Umbilical cord (tissue), 2 donors: ENCODE results near the gene SMPD3. TPM values are rescaled to one million over a fixed set of nuclear protein-coding genes. Genes with fewer than 3 reads are reported as not detected.

ENCODE experiments used
- DNase-seq: peaks from one replicate; pipeline ENCODE4 v3.0.0-alpha.2; 2015; ENCODE audit warnings: low spot score
- total RNA-seq: library from RNA; depleted of rRNA; stranded (reverse); fragments of >200 nt; gene quantifications from one replicate; pipeline ENCODE4 v1.2.3, GENCODE V29; 2014; ENCODE audit warnings: low replicate concordance; ENCODE audit not compliant: insufficient read depth

The SMPD3 gene
- total RNA-seq, 1 donor from 2014 or later = 0.48 TPM

GRCh38 chr16:68383858-68384257 is 64.5 kb downstream of the SMPD3 start:
- DNase-seq = no peak

- DNase-seq = no peak
These were observed 66.0 kb downstream of the SMPD3 start for GRCh38 chr16:68382296-68382718.

GRCh38 chr16:68381363-68381724 is 67.0 kb downstream of the SMPD3 start:
- no peak for DNase-seq

GRCh38 chr16:68380676-68381362 is 67.5 kb downstream of the SMPD3 start:
- no peak for DNase-seq

- no peak for DNase-seq
These were observed 68.0 kb downstream of the SMPD3 start for GRCh38 chr16:68380348-68380670.

GRCh38 chr16:68379472-68380347 is 68.6 kb downstream of the SMPD3 start:
- no peak for DNase-seq

- no peak for DNase-seq
These were observed 69.6 kb downstream of the SMPD3 start for GRCh38 chr16:68378436-68379415.

GRCh38 chr16:68377667-68378393 is 70.5 kb downstream of the SMPD3 start:
- DNase-seq = peak; percentile 49

GRCh38 chr16:68377221-68377620 is 71.1 kb downstream of the SMPD3 start:
- DNase-seq = no peak

- no peak for DNase-seq
These were observed 71.7 kb downstream of the SMPD3 start for GRCh38 chr16:68376590-68376989.

GRCh38 chr16:68375801-68376536 is 72.3 kb downstream of the SMPD3 start:
- DNase-seq = no peak

GRCh38 chr16:68374961-68375660 is 73.2 kb downstream of the SMPD3 start:
- no peak for DNase-seq

- DNase-seq = no peak
These were observed 74.0 kb downstream of the SMPD3 start for GRCh38 chr16:68374246-68374805.

GRCh38 chr16:68373528-68374245 is 74.6 kb downstream of the SMPD3 start:
- DNase-seq = no peak

- DNase-seq = no peak
These were observed 75.5 kb downstream of the SMPD3 start for GRCh38 chr16:68372806-68373205.

- no peak for DNase-seq
These were observed 76.0 kb downstream of the SMPD3 start for GRCh38 chr16:68372381-68372720.

GRCh38 chr16:68371706-68372380 is 76.5 kb downstream of the SMPD3 start:
- DNase-seq = no peak

GRCh38 chr16:68371276-68371651 is 77.0 kb downstream of the SMPD3 start:
- no peak for DNase-seq
